NCI-H526 treated with DMSO at 0.1 percent for 48 hours (cell line): ENCODE data around the gene MAPK11.

ENCODE experiments used
- DNase-seq: peaks from one replicate; lab custom pipeline; 2025; lab: John Stamatoyannopoulos, UW

The MAPK11 gene

GRCh38 chr22:50307890-50308596 is 37.9 kb upstream of the MAPK11 start:
- no peak for DNase-seq

GRCh38 chr22:50306753-50307749 is 36.9 kb upstream of the MAPK11 start, which contains the start of gene PLXNB2:
Gene PLXNB2 (minus strand): TSS chr22:50307646. CDS start chr22:50290584, 17,062 bp downstream.
- peak; percentile 39 for DNase-seq

GRCh38 chr22:50305923-50306566 is 35.9 kb upstream of the MAPK11 start:
- DNase-seq, result peak; percentile 55

GRCh38 chr22:50305393-50305922 is 35.3 kb upstream of the MAPK11 start:
- no peak for DNase-seq

- DNase-seq, result no peak
Observed at GRCh38 chr22:50304528-50305392, 34.6 kb upstream of the MAPK11 start.

GRCh38 chr22:50303848-50304527 is 33.8 kb upstream of the MAPK11 start:
- DNase-seq, result no peak

GRCh38 chr22:50303515-50303847 is 33.3 kb upstream of the MAPK11 start:
- DNase-seq, result no peak

- no peak for DNase-seq
Observed at GRCh38 chr22:50302564-50302963, 32.4 kb upstream of the MAPK11 start.

- no peak for DNase-seq
Observed at GRCh38 chr22:50302041-50302541, 31.9 kb upstream of the MAPK11 start.

- DNase-seq, result no peak
Observed at GRCh38 chr22:50301581-50301991, 31.4 kb upstream of the MAPK11 start.

- DNase-seq, result no peak
Observed at GRCh38 chr22:50300620-50301257, 30.6 kb upstream of the MAPK11 start.

GRCh38 chr22:50299785-50300619 is 29.8 kb upstream of the MAPK11 start:
- no peak for DNase-seq

- no peak for DNase-seq
Observed at GRCh38 chr22:50298937-50299784, 29.0 kb upstream of the MAPK11 start.

GRCh38 chr22:50298266-50298637 is 28.1 kb upstream of the MAPK11 start:
- no peak for DNase-seq

GRCh38 chr22:50297510-50298265 is 27.5 kb upstream of the MAPK11 start:
- no peak for DNase-seq

- DNase-seq, result no peak
Observed at GRCh38 chr22:50296658-50297490, 26.7 kb upstream of the MAPK11 start.

GRCh38 chr22:50294319-50294656 is 24.1 kb upstream of the MAPK11 start:
- DNase-seq, result no peak
